ENCODE results near the gene RBKS.

DNA sequence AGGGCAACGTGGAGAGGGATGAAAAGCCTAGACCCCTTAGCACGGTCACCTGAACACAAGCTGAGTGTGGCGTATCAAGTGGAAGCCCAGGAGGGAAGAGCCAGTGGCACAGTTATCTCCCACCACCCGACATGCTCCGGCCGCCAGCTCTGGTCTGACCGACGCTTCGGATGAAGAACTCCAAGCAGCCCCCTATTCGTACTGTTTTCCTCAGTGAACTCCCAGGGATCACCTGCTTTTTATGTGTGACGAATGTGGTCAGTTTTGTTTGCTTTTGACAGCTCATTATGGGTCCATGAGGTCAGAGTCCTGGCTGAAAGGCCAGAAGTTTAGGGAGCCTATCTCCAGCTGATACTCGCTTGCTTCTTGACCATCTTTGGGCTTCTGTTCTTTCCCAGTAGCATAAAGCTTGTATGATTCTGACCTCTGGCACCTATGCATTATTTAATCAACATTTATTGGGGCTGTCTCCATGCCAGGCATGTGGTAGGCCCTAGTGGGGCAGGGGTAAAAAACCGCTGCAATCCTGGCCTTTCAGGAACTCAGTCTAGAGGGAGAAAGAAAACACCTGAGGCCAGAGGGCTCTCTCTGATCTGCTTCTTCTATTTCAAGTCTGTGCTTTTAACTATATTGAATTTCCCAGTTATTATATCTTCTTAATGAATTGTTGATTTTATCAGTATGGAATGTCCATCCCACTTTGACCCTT lies 151.7 kb downstream of the RBKS start:
- TF ChIP-seq, protein P1, sequence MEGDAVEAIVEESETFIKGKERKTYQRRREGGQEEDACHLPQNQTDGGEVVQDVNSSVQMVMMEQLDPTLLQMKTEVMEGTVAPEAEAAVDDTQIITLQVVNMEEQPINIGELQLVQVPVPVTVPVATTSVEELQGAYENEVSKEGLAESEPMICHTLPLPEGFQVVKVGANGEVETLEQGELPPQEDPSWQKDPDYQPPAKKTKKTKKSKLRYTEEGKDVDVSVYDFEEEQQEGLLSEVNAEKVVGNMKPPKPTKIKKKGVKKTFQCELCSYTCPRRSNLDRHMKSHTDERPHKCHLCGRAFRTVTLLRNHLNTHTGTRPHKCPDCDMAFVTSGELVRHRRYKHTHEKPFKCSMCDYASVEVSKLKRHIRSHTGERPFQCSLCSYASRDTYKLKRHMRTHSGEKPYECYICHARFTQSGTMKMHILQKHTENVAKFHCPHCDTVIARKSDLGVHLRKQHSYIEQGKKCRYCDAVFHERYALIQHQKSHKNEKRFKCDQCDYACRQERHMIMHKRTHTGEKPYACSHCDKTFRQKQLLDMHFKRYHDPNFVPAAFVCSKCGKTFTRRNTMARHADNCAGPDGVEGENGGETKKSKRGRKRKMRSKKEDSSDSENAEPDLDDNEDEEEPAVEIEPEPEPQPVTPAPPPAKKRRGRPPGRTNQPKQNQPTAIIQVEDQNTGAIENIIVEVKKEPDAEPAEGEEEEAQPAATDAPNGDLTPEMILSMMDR (IDR thresholded peaks at IDR 0.05; ENCODE audit: insufficient read depth, low read length), result no peak
- TF ChIP-seq, protein P2, sequence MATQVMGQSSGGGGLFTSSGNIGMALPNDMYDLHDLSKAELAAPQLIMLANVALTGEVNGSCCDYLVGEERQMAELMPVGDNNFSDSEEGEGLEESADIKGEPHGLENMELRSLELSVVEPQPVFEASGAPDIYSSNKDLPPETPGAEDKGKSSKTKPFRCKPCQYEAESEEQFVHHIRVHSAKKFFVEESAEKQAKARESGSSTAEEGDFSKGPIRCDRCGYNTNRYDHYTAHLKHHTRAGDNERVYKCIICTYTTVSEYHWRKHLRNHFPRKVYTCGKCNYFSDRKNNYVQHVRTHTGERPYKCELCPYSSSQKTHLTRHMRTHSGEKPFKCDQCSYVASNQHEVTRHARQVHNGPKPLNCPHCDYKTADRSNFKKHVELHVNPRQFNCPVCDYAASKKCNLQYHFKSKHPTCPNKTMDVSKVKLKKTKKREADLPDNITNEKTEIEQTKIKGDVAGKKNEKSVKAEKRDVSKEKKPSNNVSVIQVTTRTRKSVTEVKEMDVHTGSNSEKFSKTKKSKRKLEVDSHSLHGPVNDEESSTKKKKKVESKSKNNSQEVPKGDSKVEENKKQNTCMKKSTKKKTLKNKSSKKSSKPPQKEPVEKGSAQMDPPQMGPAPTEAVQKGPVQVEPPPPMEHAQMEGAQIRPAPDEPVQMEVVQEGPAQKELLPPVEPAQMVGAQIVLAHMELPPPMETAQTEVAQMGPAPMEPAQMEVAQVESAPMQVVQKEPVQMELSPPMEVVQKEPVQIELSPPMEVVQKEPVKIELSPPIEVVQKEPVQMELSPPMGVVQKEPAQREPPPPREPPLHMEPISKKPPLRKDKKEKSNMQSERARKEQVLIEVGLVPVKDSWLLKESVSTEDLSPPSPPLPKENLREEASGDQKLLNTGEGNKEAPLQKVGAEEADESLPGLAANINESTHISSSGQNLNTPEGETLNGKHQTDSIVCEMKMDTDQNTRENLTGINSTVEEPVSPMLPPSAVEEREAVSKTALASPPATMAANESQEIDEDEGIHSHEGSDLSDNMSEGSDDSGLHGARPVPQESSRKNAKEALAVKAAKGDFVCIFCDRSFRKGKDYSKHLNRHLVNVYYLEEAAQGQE (IDR thresholded peaks at IDR 0.05; ENCODE audit: insufficient replicate concordance, low read depth), result no peak
- TF ChIP-seq POLR2AphosphoS5 (IDR thresholded peaks at IDR 0.05; ENCODE audit: low read depth) (no peak), SPI1 (IDR thresholded peaks at IDR 0.05; ENCODE audit: borderline replicate concordance, low read depth) (no peak), GABPA (IDR thresholded peaks at IDR 0.05; ENCODE audit: low read depth) (no peak)

Data from HL-60 (cell line).